ENCODE measurements around the gene ENO3. TPM values are rescaled to one million over a fixed set of nuclear protein-coding genes. Genes with fewer than 3 reads are reported as not detected.

The ENO3 gene
- total RNA-seq, 1 experiment from 2014 or later, result 23.4 TPM

DNA sequence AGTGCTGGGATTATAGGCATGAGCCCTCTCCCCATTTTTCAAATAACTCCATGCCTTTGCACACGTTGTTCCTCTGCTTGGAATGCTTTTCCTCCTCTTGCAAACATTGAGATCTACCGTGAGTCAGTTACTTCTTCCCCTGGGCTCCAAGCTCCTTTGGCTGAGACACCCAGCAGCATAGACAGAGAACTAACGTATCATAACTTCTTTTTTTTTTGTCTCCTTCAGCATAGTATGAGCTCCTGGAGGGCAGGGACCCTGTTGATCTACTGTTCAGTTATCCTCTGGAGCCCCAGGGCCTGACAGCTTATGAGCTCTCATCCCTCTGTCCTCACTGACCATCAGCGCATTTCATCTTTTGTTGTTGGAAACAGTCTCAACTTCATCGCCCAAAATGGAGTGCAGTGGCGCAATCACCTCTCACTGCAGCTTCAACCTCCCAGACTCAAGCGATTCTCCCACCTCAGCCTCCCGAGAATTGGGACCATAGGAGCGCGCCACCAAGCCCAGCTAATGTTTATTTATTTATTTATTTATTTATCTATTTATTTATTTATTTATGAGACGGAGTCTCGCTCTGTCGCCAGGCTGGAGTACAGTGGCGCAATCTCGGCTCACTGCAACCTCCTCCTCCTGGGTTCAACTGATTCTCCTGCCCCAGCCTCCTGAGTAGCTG, 14.5 kb downstream of the ENO3 start:
- Histone ChIP-seq H3K4me3 (ENCODE audit: low read depth in 2 of 2, low read length in 2 of 2) (no peak overlapping the region), H3K27ac (ENCODE audit: low read length) (no peak overlapping the region), H3K4me1 (ENCODE audit: control insufficient read depth, insufficient read depth, low read length) (peaks cover 15% of the 10 kb centered on the region), H3K27me3 (ENCODE audit: control insufficient read depth, insufficient read depth, low read length) (no peaks in the 10 kb centered on the region), H3K36me3 (ENCODE audit: control insufficient read depth, insufficient read depth, low read length) (no peaks in the 10 kb centered on the region), H3K9me3 (ENCODE audit: control insufficient read depth, insufficient read depth, low read depth, low read length) (no peaks in the 10 kb centered on the region)
- POLR2A ChIA-PET, result interaction anchor here (1.0 kb wide), 1 partner anchor 18 kb away, joined by 3 read pairs; no protein-coding TSS in a partner anchor
- DNase-seq (ENCODE audit: low read depth, low spot score) (no peak), ATAC-seq (no peak)
- CTCF ChIA-PET, result no interaction called here
- in situ Hi-C loops (cut with HindIII; ENCODE audit: low pct_unique_long_range_greater_than_20kb, low sequenced_read_pairs), result no loop called here
- TF ChIP-seq POLR2AphosphoS5 (IDR thresholded peaks at IDR 0.05; ENCODE audit: low read depth, low read length), result no peak
- TF ChIP-seq TCF7L2 (IDR thresholded peaks at IDR 0.05; ENCODE audit: low read depth, low read length), result no peak
- TF ChIP-seq, protein P1, sequence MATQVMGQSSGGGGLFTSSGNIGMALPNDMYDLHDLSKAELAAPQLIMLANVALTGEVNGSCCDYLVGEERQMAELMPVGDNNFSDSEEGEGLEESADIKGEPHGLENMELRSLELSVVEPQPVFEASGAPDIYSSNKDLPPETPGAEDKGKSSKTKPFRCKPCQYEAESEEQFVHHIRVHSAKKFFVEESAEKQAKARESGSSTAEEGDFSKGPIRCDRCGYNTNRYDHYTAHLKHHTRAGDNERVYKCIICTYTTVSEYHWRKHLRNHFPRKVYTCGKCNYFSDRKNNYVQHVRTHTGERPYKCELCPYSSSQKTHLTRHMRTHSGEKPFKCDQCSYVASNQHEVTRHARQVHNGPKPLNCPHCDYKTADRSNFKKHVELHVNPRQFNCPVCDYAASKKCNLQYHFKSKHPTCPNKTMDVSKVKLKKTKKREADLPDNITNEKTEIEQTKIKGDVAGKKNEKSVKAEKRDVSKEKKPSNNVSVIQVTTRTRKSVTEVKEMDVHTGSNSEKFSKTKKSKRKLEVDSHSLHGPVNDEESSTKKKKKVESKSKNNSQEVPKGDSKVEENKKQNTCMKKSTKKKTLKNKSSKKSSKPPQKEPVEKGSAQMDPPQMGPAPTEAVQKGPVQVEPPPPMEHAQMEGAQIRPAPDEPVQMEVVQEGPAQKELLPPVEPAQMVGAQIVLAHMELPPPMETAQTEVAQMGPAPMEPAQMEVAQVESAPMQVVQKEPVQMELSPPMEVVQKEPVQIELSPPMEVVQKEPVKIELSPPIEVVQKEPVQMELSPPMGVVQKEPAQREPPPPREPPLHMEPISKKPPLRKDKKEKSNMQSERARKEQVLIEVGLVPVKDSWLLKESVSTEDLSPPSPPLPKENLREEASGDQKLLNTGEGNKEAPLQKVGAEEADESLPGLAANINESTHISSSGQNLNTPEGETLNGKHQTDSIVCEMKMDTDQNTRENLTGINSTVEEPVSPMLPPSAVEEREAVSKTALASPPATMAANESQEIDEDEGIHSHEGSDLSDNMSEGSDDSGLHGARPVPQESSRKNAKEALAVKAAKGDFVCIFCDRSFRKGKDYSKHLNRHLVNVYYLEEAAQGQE (IDR thresholded peaks at IDR 0.05; ENCODE audit: insufficient read depth in 1 of 2, low read depth in 2 of 2, low read length in 1 of 2), result no peak
- TF ChIP-seq SIN3A (IDR thresholded peaks at IDR 0.05; ENCODE audit: borderline replicate concordance, insufficient read depth, low read depth, low read length), result no peak
- TF ChIP-seq, protein P2, sequence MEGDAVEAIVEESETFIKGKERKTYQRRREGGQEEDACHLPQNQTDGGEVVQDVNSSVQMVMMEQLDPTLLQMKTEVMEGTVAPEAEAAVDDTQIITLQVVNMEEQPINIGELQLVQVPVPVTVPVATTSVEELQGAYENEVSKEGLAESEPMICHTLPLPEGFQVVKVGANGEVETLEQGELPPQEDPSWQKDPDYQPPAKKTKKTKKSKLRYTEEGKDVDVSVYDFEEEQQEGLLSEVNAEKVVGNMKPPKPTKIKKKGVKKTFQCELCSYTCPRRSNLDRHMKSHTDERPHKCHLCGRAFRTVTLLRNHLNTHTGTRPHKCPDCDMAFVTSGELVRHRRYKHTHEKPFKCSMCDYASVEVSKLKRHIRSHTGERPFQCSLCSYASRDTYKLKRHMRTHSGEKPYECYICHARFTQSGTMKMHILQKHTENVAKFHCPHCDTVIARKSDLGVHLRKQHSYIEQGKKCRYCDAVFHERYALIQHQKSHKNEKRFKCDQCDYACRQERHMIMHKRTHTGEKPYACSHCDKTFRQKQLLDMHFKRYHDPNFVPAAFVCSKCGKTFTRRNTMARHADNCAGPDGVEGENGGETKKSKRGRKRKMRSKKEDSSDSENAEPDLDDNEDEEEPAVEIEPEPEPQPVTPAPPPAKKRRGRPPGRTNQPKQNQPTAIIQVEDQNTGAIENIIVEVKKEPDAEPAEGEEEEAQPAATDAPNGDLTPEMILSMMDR (IDR thresholded peaks at IDR 0.05), result no peak
- BruUV-seq (replicated peaks), result no TSS peak
- intact Hi-C loops (cut with micrococcal nuclease; ENCODE audit: unreplicated experiment), result no loop called here

DNA sequence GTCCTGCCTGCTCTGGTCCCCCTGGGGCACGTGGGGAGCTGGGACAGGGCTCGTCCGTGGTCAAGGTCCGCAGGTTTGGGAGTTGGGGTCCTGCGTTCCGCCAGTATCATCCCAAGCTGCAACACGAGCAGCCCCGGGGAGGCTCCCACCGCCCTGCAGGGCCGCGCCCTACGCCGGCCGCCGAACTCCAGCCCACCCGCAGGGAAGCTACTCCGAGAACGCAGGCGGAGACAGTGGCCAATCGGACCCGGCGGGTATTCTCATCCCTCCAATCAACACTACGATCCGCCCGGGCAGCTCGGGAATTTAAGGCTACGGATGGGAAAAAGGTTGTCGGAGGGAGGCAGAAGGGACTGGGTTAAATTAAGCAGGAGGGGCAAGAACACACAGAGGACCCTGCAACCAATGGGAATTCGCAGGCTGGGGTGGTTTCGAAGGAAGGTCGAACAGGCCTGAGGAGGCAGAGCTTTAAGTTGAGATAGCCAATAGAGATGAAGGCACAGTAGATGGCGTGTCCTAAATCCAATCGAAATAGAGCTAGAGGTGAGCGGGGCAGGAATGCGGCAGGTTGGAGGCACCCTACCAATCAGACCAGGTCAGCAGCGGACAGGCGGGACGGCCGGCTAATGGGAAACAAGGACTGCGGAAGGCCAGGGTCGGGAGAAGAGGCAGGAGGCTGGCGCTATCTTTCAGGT, 16.1 kb downstream of the ENO3 start:
- BruUV-seq (replicated peaks), result no TSS peak
- intact Hi-C loops (cut with micrococcal nuclease; ENCODE audit: unreplicated experiment) (no loop called here), in situ Hi-C loops (cut with HindIII; ENCODE audit: low pct_unique_long_range_greater_than_20kb, low sequenced_read_pairs) (no loop called here)
- H3K4me3 ChIP-seq (ENCODE audit: low read depth in 2 of 2, low read length in 2 of 2), result peak overlapping the region; percentile 66 to 79
- no peaks in the 10 kb centered on the region for H3K9me3 ChIP-seq (ENCODE audit: control insufficient read depth, insufficient read depth, low read depth, low read length)
- TF ChIP-seq, protein P2 (IDR thresholded peaks at IDR 0.05), result no peak
- TF ChIP-seq, protein P1 (IDR thresholded peaks at IDR 0.05; ENCODE audit: insufficient read depth in 1 of 2, low read depth in 2 of 2, low read length in 1 of 2), result no peak
- TF ChIP-seq SIN3A (IDR thresholded peaks at IDR 0.05; ENCODE audit: borderline replicate concordance, insufficient read depth, low read depth, low read length) (no peak), POLR2AphosphoS5 (IDR thresholded peaks at IDR 0.05; ENCODE audit: low read depth, low read length) (no peak), TCF7L2 (IDR thresholded peaks at IDR 0.05; ENCODE audit: low read depth, low read length) (no peak)
- ChIA-PET CTCF (interaction anchor here (0.6 to 1.0 kb wide), 2 partner anchors 21 to 95 kb away, joined by 3 to 4 read pairs; no protein-coding TSS in a partner anchor), POLR2A (interaction anchor here (0.6 to 1.4 kb wide), 3 partner anchors 18 to 97 kb away, joined by 3 to 5 read pairs (median 4); partner anchors contain the start of gene PFN1)
- H3K4me1 ChIP-seq (ENCODE audit: control insufficient read depth, insufficient read depth, low read length), result peaks cover 15% of the 10 kb centered on the region
- DNase-seq (ENCODE audit: low read depth, low spot score), result peak; percentile 98
- H3K27ac ChIP-seq (ENCODE audit: low read length), result peak overlapping the region; percentile 98
- no peaks in the 10 kb centered on the region for H3K36me3 ChIP-seq (ENCODE audit: control insufficient read depth, insufficient read depth, low read length)
- peak; percentile 92 for ATAC-seq
- H3K27me3 ChIP-seq (ENCODE audit: control insufficient read depth, insufficient read depth, low read length), result no peaks in the 10 kb centered on the region

Data from Panc1 (cell line).